SK-N-SH (cell line): ENCODE measurements around the gene CYP1B1.

Experiments used
- EP300 ChIP-seq, 2 experiments: IDR thresholded peaks; 2 replicates each; pipeline versions ENCODE4 v1.4.0 to v1.6.1; 2012; ENCODE audit warnings: borderline replicate concordance in 1 of 2, low read depth in 1 of 2, low read length in 1 of 2
- YY1 ChIP-seq: IDR thresholded peaks from 2 replicates; pipeline ENCODE4 v1.4.0; 2012; ENCODE audit warnings: low read depth, mild to moderate bottlenecking
- TF ChIP-seq, protein P1 (sequence below): IDR thresholded peaks from 2 replicates; pipeline ENCODE4 v1.6.1; 2012; ENCODE audit warnings: mild to moderate bottlenecking, low read depth, low read length, moderate library complexity
- TF ChIP-seq, protein P2 (sequence below): fragments of 200-600 bp; sonication (generic); IDR thresholded peaks from 2 replicates; pipeline ENCODE4 v1.6.1; 2017; ENCODE audit warnings: antibody characterized with exemption, mild to moderate bottlenecking, moderate library complexity

DNA sequence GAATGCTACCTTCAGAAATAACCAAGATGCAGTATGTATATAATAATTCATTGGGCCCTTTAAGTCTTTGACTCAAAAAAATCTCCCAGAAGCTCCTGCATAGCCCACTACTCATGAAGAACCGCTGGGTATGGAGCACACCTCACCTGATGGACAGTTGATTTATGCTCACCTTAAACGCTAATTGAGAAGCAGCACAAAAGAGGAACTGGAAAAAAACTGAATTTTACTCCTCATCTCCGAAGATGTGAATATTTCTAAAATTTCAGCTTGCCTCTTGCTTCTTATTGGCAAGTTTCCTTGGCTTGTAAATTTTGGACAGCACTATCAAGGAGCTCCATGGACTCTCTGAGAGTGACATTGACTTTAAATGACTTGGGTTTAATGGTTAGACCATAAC is 5.5 kb downstream of the CYP1B1 start:
- TF ChIP-seq, protein P1, sequence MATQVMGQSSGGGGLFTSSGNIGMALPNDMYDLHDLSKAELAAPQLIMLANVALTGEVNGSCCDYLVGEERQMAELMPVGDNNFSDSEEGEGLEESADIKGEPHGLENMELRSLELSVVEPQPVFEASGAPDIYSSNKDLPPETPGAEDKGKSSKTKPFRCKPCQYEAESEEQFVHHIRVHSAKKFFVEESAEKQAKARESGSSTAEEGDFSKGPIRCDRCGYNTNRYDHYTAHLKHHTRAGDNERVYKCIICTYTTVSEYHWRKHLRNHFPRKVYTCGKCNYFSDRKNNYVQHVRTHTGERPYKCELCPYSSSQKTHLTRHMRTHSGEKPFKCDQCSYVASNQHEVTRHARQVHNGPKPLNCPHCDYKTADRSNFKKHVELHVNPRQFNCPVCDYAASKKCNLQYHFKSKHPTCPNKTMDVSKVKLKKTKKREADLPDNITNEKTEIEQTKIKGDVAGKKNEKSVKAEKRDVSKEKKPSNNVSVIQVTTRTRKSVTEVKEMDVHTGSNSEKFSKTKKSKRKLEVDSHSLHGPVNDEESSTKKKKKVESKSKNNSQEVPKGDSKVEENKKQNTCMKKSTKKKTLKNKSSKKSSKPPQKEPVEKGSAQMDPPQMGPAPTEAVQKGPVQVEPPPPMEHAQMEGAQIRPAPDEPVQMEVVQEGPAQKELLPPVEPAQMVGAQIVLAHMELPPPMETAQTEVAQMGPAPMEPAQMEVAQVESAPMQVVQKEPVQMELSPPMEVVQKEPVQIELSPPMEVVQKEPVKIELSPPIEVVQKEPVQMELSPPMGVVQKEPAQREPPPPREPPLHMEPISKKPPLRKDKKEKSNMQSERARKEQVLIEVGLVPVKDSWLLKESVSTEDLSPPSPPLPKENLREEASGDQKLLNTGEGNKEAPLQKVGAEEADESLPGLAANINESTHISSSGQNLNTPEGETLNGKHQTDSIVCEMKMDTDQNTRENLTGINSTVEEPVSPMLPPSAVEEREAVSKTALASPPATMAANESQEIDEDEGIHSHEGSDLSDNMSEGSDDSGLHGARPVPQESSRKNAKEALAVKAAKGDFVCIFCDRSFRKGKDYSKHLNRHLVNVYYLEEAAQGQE = no peak
- TF ChIP-seq YY1 = no peak
- TF ChIP-seq, protein P2, sequence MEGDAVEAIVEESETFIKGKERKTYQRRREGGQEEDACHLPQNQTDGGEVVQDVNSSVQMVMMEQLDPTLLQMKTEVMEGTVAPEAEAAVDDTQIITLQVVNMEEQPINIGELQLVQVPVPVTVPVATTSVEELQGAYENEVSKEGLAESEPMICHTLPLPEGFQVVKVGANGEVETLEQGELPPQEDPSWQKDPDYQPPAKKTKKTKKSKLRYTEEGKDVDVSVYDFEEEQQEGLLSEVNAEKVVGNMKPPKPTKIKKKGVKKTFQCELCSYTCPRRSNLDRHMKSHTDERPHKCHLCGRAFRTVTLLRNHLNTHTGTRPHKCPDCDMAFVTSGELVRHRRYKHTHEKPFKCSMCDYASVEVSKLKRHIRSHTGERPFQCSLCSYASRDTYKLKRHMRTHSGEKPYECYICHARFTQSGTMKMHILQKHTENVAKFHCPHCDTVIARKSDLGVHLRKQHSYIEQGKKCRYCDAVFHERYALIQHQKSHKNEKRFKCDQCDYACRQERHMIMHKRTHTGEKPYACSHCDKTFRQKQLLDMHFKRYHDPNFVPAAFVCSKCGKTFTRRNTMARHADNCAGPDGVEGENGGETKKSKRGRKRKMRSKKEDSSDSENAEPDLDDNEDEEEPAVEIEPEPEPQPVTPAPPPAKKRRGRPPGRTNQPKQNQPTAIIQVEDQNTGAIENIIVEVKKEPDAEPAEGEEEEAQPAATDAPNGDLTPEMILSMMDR = no peak
- TF ChIP-seq EP300 (IDR thresholded peaks at IDR 0.05; ENCODE audit: borderline replicate concordance in 1 of 2, low read depth in 1 of 2, low read length in 1 of 2) = no peak
